Measurements from ENCODE around the gene FAM83E.

The FAM83E gene

DNA sequence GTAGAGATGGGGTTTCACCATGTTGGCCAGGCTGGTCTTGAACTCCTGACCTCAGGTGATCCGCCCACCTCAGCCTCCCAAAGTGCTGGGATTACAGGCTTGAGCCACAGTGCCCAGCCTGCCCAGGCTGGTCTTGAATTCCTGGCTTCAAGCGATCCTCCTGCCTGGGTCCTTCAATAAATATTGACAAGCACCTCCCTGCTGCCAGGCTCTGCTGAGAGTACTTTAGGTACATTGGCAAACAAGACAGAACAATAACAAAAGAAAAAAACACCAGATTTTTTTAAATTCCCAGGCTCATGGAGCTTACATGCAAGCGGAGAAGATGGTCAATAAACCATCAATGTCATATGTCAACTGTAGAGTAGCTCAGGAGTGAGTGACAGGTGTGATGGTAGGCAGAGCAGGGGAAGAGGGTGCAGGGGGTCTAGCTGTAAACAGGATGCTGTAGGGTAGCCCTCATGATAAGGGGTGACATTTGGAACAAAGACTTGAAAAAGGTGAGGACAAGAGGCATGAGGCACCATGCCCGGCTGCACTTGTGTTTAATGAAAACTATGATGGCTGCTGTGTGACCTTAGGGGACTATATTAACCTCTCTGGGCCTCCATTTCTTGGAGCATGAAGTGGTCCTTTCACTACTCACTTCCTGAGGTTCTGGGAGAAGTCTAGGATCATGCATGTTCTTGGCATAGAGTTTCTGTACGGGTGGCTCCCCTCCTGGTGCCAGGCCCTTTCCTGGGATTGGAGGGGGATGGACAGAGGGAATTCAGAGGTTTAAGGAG lies 43.3 kb downstream of the FAM83E start:
- no peak for DNase-seq

DNA sequence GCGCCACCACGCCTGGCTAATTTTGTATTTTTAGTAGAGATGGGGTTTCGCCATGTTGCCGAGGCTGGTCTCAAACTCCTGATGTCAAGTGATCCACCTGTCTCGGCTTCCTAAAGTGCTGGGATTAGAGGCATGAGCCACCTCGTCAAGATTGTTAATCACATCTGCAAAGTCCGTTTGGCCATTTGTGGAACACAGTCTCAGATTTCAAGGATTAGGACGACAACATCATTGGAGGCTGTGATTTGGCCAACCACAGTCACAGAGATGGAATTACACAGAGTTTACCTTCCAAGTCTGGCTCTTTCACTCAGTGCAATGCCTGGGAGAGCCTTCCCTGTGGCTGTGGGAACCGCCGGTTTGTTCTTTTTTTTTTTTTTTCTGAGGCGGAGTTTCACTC lies 45.1 kb downstream of the FAM83E start:
- DNase-seq, result no peak

DNA sequence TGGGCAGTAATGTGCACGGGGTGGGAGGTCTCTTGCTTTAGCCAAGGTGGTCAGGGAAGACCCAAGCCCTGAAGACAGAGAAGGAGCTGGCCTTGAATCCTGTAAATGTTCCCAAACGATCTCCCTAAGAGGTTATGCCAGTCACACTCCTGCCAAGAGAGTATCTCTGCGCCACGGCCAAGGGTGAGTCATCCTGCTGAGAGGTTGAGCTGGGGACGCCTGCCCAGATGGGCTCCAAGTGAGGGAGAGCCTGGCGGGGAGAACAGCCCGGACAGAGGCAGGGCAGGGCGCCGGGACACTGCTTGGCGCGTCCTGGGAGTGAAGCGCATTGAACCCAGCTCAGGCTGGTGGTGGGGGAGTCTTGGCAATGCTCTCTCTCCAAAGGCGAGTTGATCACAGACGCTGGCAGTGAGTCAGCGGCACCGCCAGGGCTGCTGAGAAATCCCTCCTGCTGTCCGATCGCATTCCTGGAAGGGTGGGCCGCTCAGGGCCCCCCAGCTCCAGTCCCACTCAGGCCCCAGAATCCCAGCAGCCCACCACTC lies 46.5 kb downstream of the FAM83E start:
- DNase-seq, result no peak

DNA sequence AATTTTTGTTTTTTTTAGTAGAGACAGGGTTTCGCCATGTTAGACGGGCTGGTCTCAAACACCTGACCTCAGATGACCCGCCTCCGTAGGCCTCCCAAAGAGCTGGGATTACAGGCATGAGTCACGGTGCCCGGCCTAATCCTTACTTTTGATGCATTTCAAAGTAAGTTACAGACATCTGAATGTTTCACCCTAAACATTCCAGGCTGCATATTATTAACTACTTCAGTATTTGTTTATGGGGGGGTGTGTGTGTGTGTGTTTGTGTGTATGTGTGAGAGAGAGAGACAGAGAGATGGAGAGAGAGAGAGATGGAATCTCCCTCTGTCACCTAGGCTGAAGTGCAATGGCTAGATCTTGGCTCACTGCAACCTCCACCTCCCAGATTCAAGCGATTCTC lies 49.8 kb downstream of the FAM83E start:
- no peak for DNase-seq
